Measurements from ENCODE around the gene CPED1.

CPED1 gene

GRCh38 chr7:121079425-121080169, 91.1 kb downstream of the CPED1 start:
- Histone ChIP-seq H3K4me1 (ENCODE audit: control insufficient read depth, insufficient read depth, low read length) (no peaks in the 10 kb centered on the region), H3K36me3 (ENCODE audit: control insufficient read depth in 2 of 2, insufficient read depth in 1 of 2, low read length in 2 of 2) (no peaks in the 10 kb centered on the region), H3K27ac (ENCODE audit: extremely low read depth, low read depth, low read length) (no peak overlapping the region), H3K9me3 (ENCODE audit: control insufficient read depth, insufficient read depth, low read depth, low read length) (no peaks in the 10 kb centered on the region), H3K4me3 (ENCODE audit: low read depth, low read length) (no peak overlapping the region)
- CTCF ChIA-PET, result interaction anchor here (8.0 kb wide), 1 partner anchor 91 kb away, joined by 152 read pairs; the partner anchor contains the start of gene CPED1
- no peak for TF ChIP-seq ZNF660 (tag by site-specific recombination; IDR thresholded peaks at IDR 0.05)
- no peak for TF ChIP-seq ZNF398 (tag by site-specific recombination; IDR thresholded peaks at IDR 0.05)
- TF ChIP-seq ZNF629 (tag by site-specific recombination; IDR thresholded peaks at IDR 0.05), result no peak
- POLR2A ChIA-PET, result no interaction called here

GRCh38 chr7:121080257-121080912, 91.9 kb downstream of the CPED1 start:
- POLR2A ChIA-PET, result no interaction called here
- no peaks in the 10 kb centered on the region for H3K4me1 ChIP-seq (ENCODE audit: control insufficient read depth, insufficient read depth, low read length)

GRCh38 chr7:121080913-121081326, 92.4 kb downstream of the CPED1 start:
- H3K4me3 ChIP-seq (ENCODE audit: low read depth, low read length), result no peak overlapping the region
- no peaks in the 10 kb centered on the region for H3K36me3 ChIP-seq (ENCODE audit: control insufficient read depth in 2 of 2, insufficient read depth in 1 of 2, low read length in 2 of 2)
- H3K9me3 ChIP-seq (ENCODE audit: control insufficient read depth, insufficient read depth, low read depth, low read length), result no peaks in the 10 kb centered on the region
- H3K27ac ChIP-seq (ENCODE audit: extremely low read depth, low read depth, low read length), result no peak overlapping the region
- POLR2A ChIA-PET, result no interaction called here
- CTCF ChIA-PET, result interaction anchor here (0.6 to 8.0 kb wide), 18 partner anchors 10 to 288 kb away, joined by 3 to 152 read pairs (median 5); partner anchors contain the start of gene CPED1
- no peaks in the 10 kb centered on the region for H3K4me1 ChIP-seq (ENCODE audit: control insufficient read depth, insufficient read depth, low read length)
- TF ChIP-seq ZSCAN23 (tag by site-specific recombination; IDR thresholded peaks at IDR 0.05) (no peak), ZNF704 (tag by site-specific recombination; IDR thresholded peaks at IDR 0.05) (no peak), ZBTB7A (tag by site-specific recombination; IDR thresholded peaks at IDR 0.05; ENCODE audit: low read depth) (no peak), ZNF580 (tag by site-specific recombination; IDR thresholded peaks at IDR 0.05) (no peak), KLF16 (tag by site-specific recombination; IDR thresholded peaks at IDR 0.05) (no peak), ZBTB10 (tag by site-specific recombination; IDR thresholded peaks at IDR 0.05) (no peak), ZNF416 (tag by site-specific recombination; IDR thresholded peaks at IDR 0.05) (no peak), ZNF843 (tag by site-specific recombination; IDR thresholded peaks at IDR 0.05) (no peak), ZSCAN4 (tag by site-specific recombination; IDR thresholded peaks at IDR 0.05) (no peak), ZNF175 (tag by site-specific recombination; IDR thresholded peaks at IDR 0.05) (no peak), ZNF513 (tag by site-specific recombination; IDR thresholded peaks at IDR 0.05) (no peak), ZNF530 (tag by site-specific recombination; IDR thresholded peaks at IDR 0.05; ENCODE audit: low read depth) (no peak), INSM2 (tag by site-specific recombination; IDR thresholded peaks at IDR 0.05) (no peak)

More at GRCh38 chr7:121080257-121080912, 91.9 kb downstream of the CPED1 start:
- CTCF ChIA-PET, result interaction anchor here (0.6 to 8.0 kb wide), 14 partner anchors 9 to 276 kb away, joined by 3 to 152 read pairs (median 5); partner anchors contain the start of gene CPED1
- no peak for TF ChIP-seq ZNF585B (tag by site-specific recombination; IDR thresholded peaks at IDR 0.05)
- TF ChIP-seq GLI4 (tag by site-specific recombination; IDR thresholded peaks at IDR 0.05), result no peak
- Histone ChIP-seq H3K27ac (ENCODE audit: extremely low read depth, low read depth, low read length) (no peak overlapping the region), H3K9me3 (ENCODE audit: control insufficient read depth, insufficient read depth, low read depth, low read length) (no peaks in the 10 kb centered on the region), H3K4me3 (ENCODE audit: low read depth, low read length) (no peak overlapping the region), H3K36me3 (ENCODE audit: control insufficient read depth in 2 of 2, insufficient read depth in 1 of 2, low read length in 2 of 2) (no peaks in the 10 kb centered on the region)
